ENCODE measurements around the gene CELSR1.

The CELSR1 gene

GRCh38 chr22:46574993-46575910 lies 37.8 kb upstream of the CELSR1 start:
- FAIRE-seq = no peak

DNA sequence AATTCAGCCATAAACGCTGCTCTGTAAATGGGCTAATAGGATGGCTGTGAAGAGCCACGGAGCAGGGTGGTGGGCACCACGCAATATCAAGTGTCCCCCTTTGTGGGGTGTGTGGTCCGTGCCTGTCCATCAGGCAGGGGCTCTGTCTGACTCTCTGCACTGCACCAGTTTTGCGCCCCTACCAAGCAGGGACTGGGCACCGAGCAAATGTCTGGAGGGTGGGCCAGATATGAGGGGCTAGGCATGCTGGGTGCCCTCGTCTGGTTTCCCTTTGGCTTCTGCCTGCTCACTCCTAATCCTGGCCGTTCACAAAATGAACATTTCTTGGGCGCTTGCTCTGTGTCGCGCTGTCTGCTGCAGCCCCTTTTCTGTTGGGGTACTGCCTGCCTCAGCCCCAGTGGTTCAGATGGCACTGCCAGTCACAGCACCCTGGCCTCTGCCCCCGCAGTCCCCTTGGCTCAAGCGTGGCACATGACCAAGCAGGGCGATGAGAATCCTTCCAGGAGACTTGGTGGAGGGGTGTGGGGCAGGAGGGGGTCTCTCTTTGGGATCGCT lies 37.1 kb upstream of the CELSR1 start:
- no peak for FAIRE-seq

DNA sequence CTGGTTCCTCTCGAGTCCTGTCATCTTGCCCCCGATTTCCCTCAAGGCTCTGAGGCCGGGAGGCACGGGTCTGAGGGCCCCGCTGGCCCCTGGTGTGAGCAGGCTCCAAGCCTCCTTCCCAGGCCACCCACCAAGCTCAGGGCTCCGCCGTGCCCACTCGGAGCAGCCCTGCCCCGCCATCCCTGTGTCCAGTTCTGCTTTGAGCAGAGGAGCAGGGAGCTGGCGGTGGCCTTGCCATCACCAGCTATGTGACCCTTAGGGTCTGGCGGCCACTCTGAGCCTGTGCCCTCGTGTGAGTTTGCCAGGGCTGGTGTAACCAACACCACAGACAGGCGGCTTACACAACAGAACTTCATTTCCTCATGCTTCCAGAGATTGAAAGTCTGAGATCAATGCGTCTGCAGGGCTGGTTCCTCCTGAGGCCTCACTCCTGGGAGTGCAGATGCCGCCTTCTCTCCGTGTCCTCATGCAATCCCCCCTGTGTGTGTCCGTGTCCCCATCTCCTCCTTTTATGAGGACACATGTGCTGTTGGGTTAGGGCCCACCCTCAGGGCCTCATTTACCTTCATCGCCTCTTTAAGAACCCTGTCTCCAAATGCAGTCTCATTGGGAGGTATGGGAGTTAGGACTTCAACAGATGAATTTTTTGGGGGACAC lies 36.5 kb upstream of the CELSR1 start:
- no peak for FAIRE-seq

DNA sequence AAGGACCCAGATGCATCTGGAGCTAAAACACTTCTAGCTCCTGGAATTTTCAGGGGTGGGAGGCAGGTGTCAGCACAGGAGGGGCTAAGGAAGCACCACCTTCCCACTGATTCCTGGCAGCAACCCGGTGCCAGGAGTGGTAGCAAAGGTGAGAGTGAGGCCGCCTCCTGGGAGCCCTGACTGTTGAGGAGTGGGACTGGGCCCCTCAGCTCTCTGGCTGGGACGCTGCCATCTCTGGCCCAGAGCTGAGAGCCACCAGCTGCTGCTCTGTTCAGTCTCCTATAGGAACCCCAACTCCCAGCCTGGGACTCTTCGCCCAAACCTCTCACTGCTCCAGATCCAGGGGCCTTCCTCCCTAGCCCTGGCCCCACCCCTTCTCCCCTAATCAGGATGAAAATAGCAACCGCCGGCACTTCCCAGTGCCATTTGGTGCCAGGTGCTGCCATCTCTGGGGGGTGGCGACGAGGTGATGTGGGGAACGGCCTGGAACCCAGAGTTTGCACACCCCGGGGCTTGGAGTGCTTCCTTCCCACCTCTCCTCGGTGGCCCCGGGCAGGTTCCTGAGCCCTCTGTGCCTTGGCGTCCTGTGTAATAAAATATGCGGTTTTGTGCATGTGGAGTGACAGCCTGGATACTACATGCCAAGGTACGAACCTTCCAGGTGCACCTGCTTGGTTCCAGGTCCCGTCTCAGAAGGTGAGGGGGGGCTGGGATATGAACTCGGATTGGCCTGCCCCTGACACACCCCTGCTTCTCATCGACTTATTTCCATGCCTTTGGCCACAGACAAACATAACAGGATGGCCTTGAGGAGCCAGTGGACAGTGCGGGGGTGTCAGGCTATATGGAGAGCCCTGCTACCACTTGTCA lies 35.7 kb upstream of the CELSR1 start:
- FAIRE-seq = no peak

DNA sequence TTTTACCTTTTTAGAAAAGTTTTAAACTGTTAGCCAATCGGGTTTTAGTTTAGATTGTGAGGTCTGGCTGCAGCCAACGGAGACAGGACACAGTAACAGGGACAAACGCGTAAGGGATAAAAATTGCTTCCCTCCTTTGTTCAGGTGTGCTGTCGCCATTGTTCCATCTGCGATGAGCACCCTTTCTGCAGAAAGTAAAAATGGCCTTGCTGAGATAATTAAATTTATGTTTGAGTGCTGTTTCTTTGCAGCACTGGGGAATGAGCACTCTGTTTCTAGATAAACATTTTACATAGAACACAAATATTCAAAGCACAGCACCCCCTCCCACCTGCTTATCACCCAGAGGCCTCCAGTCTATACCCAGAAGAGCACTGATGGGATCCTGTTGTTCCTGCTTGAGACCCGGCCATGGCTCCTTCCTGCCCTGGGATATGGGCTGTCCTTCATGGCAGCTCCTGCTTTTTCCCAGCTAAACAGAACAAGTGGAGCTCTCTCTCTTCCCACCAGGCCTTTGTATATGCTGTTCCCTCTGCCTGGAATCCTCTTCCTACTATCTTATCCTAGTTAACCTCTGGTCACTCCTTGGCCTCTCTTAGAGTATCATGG lies 34.3 kb upstream of the CELSR1 start:
- no peak for FAIRE-seq

DNA sequence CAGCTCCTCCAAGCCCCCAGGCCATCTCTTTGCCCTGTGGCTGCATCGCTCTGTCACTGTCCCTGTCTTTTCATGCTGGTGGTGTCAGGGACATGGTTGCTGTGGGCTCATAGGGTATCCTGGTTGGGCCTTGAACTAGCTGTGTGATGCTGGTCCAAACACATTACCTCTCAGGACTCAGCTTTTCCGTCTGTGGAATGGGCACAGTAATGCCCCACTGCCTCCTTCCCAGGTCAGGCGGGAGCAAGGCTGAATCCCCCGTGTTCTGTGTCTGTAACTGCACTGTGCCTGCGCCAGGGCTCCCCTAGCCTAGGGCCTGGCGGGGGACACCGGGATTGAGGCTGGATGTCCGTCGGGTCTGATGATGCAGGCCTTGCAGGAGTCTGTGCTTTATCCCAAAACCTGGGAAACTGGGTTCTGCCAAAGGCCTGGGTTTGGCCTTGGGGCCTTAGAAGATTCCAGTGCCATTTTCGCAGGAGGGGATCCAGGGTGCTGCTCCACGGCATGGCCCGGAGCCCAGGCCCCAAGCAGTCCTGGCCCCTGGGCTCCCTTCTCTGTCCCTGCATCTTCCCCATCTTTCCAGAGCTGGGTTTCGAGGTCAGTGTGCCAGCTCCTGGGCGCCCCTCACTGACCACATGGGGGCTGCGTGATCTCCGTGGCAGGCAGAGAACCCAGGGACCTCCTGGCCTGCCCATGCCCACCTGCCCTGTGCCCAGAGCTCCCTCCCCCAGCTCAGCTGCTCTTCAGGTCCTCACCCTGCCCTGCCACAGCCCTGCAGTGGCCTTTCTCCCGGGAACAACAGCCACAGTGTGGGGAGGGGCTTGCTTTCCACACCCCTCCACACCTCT lies 32.7 kb upstream of the CELSR1 start:
- FAIRE-seq = no peak

DNA sequence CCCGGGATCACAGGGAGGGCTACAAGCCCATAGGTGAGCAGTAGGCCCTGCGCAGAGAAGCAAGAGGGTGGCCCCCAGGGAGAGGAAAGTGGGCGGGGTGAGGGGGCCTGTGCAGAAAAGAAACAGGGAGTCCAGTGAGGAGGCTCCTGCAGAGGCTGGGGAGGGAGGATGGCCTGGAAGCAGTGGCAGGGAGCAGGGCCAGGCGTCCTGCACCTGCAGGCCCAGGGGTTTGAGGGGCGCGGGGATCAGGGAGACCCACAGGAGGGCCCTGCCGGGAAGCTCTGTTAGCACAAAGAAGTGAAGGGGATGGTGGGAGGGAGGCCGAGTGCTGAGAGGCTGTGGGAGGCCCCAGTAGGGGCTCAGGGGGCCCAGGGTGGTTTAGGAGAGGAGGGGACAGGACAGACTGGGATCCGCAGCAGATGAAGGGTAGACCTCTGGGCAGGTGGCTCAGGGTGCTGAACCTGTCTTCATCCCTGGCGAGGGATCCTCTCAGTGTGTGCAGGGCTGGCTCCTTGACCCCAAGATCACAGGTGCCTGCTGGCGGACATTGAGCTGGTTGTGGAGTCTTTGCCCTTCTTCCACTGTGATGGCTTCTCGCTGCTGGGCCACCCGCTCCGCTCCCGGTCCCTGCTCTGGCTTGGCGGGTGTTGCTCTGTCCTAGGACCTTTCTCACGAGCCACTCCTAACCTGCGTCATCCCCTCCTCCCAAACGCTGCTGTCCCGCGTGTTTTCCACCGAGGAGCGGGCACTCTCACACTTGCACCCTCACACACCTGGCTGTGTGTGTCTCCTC lies 31.8 kb upstream of the CELSR1 start:
- no peak for FAIRE-seq

- no peak for FAIRE-seq
Measured at GRCh38 chr22:46568102-46568809, 30.8 kb upstream of the CELSR1 start.

DNA sequence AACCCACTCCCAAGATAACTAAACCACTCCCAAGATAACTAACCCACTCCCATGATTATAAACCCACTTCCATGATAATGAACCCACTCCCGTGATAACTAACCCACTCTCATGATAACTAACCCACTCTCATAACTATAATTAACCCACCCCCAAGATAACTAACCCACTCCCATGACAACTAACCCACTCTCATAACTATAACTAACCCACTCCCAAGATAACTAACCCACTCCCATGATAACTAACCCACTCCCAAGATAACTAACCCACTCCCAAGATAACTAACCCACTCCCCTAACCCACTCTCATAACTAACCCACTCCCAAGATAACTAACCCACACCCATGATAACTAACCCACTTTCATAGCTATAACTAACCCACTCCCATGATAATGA lies 30.1 kb upstream of the CELSR1 start:
- no peak for FAIRE-seq

DNA sequence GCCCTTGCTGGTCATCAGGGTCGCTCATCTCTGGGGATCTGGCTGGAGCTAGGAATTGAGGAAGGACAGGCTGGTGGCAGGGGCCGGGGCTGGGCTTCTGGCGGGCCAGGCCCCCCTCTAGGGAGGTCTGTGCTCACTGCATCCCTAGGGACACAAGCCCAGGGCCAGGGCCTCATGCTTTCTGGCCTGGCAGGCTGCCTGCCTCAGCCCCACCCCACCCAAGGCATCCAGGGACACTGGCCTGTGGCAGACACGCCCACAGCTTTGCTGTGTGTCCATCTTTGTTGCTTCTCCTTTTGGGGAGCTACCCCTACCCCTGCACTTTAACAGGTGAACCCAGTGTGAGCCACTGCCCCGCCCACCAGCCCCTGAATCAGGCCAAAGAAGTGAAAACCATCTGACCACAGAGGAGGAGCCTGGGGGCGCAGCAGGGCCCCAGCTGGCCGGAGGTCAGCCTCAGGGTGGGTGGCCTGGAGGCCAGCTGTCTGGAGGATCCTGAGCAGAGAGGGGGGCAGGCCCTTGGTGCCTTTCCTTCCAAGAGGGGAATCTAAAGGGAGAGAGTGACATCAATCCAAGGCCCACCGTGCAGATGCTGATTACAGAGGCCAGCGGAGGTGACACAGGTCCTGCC lies 26.8 kb upstream of the CELSR1 start:
- no peak for FAIRE-seq

DNA sequence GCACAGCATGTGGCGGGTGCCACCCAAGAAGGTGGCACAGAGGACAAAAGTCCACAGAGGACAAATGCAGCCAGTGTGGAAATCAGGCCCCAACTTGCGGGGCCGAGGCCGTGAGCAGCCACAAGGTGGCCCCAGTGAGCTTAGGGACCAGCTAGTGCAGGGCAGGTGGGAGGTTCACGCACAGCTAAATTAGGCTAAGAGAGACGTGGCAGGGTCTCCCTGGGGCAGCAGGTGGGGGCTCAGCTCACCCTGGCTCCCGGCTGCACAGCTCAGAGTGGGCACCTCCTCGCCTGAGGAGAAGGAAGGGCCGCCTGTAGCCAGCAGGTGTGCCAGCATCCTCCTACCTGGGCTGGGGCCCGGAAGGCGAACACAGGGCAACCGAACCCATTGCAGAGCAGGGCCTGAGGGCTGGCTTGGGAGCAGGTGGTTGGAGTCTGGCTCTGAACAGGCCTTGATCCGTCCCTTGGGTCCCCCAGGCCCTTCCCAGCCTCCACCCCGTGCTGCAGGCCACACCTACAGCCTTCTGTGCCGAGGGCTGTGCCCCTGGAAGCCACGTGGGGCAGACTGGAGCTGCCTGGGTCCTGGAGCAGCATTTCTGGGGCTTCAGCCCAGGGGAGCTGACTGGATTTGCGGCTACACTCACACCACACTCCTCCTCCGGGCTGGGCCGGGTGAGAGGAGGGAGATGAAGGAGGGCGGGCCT lies 26.1 kb upstream of the CELSR1 start:
- FAIRE-seq = no peak

GRCh38 chr22:46561435-46561905 lies 24.1 kb upstream of the CELSR1 start:
- FAIRE-seq = no peak

DNA sequence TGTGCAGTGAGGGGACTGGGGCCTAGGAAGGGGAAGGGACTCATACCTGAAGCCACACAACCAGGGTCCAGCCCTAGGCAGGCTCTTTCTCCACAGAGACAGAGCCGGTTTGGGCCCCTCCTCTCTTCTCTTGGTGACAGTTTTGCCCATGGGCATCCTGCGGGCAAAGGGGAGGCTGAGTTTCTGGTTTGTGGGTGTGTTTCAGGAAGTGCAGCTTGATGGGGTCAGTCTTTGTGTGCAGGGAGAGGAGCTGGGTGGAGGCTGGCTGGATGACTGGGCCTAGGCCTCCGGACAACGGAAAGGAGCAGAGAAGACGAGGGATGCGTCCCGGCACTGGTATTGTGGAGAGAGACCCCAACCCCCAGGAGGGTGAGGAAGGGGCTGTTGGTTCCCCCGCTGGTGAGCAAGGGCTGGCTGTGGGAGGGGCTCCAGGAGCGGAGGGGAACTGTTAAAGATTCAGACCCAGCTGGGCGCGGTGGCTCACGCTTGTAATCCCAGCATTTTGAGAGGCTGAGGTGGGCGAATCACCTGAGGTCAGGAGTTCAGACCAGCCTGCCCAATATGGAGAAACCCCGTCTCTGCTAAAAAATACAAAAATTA lies 23.4 kb upstream of the CELSR1 start:
- FAIRE-seq = no peak

DNA sequence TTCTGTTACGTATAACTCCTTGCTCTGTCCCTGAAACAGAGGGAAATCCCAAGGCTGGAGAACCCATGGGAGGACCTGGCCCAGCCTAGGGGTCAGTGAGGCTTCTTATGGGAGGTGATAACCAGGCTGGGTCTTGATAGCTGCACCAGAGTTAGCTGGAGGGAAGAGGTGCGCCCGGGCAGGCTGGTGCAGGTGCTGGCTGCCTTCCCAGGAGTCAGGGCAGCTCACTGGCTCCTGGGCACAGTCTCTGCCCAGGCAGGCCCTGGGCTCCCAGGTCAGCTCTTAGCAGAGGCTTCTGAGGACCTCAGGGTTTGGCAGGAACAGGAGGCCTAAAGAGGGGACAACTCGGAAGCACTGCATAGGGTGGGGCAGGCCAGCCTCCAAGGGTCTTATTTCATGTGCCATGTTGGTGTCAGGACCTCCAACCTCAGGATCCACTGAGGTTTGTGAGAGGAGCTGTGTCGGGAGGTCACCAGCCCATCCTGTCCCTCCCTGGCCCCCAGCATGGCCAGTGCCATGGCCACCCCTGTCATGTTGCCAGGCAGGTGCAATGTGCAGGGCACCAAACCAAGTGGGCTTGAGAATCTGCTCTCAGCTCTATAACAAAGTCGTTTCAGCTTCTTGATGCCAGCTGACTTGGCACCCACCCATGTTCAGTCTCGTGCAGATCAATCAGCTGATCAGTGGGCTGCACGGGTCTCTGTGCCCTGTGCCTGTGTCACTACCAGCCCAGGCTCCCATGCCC lies 20.5 kb upstream of the CELSR1 start:
- no peak for FAIRE-seq

DNA sequence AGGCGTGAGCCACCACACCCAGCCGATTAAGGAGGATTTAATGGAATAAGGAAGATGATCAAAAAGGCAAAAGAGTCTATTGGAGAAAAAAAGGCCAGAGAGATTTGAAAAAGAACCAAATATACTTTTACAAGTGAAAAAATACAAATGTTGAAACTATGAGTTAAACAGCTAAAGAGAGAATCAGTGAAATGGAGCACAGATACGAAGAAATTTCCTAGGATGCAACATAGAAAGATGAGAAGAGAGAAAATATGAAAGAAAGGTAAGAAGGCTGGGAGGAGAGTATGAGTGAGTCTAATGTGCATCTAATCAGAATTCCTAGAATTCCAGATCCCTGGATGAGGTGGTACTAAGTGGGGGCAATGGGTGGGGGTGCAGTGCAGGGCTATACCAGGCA lies 19.4 kb upstream of the CELSR1 start:
- FAIRE-seq = no peak

GRCh38 chr22:46553189-46553588 lies 15.8 kb upstream of the CELSR1 start:
- no peak for FAIRE-seq

- no peak for FAIRE-seq
Measured at GRCh38 chr22:46551996-46552395, 14.6 kb upstream of the CELSR1 start.

DNA sequence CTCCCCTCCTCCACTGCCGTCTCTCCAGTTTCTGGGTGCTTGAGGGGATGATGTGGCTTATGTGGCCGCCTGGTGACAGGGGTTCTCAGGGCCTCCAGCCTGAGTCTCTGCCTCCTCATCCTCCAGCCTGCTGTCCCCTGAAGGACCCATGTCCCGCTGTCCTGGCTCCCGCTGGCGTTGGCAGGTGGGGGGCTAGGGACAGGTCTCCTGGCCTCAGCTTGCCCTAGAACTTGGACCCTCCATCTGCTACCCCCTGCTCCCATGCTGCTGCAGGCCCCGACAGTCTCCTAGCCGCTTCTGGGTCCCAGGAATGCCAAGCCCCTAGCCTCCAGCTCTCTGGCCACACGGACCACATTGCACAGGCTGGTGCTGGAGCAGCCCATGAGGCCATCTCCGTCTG lies 13.9 kb upstream of the CELSR1 start:
- no peak for FAIRE-seq
